GM10248 (cell line): Measurements from ENCODE around the gene SLC23A3.
A peak's percentile ranks its signal among the peaks of the same experiment; 100 is the strongest.

Experiments
- CTCF ChIA-PET: fragments of 300-600 bp; sonication (Branson Sonifier 250); formaldehyde crosslinking; extraction: SDS; loops from one replicate; lab custom pipeline; 2021; ENCODE audit warnings: antibody characterized with exemption; lab: Yijun Ruan, JAX
- POLR2A ChIA-PET: fragments of 350-650 bp; sonication (Branson Sonifier 250); formaldehyde crosslinking; extraction: SDS; loops from one replicate; lab custom pipeline; 2020; ENCODE audit warnings: antibody characterized with exemption; lab: Yijun Ruan, JAX
- DNase-seq: peaks from one replicate; pipeline ENCODE4 v3.0.0; 2012; ENCODE audit errors: extremely low spot score
- CTCF ChIP-seq: IDR thresholded peaks from 2 replicates; pipeline ENCODE4 v1.5.1; 2012; ENCODE audit warnings: mild to moderate bottlenecking, low read depth; ENCODE audit errors: extremely low read depth, missing control alignments, control extremely low read depth

SLC23A3 gene

GRCh38 chr2:219197388-219197787 lies 27.6 kb upstream of the SLC23A3 start:
- ChIA-PET POLR2A (interaction anchor here (0.7 to 0.9 kb wide), 2 partner anchors 56 to 301 kb away, joined by 3 to 6 read pairs; partner anchors contain the start of gene TUBA4A), CTCF (interaction anchor here (0.7 to 1.7 kb wide), 3 partner anchors 9 to 102 kb away, joined by 3 to 4 read pairs (median 3); partner anchors contain the start of gene ZFAND2B)
- no peak for TF ChIP-seq CTCF
- DNase-seq = no peak

DNA sequence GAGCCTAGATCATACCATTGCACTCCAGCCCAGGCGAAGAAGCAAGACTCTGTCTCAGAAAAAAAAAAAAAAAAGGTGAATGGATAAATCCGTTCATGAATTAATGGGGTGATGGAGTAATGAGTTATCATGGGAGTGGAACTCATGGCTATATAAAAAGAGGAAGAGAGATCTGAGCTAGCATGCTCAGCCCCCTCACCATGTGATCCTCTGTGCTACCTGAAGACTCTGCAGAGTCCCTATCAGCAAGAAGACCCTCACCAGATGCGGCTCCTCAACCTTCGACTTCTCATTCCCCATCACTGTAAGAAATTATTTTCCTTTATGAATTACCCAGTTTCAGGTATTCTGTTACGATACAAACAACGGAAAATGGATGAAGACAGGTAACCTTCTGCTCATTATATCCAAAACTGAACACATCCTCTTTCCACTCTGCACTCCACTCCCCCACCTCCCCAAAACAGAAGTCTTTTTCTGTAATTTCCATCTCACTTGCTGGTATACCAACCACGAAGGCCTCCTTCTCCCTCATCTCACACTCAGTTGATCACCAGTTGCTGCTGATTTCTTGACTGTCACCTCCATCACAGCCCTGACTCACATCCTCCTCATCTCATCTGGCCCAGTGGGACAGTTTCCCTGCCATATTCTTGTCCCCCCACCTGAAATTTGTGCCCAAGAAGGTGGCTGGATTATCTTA lies 17.1 kb upstream of the SLC23A3 start:
- TF ChIP-seq CTCF = no peak
- ChIA-PET POLR2A (interaction anchor here (0.6 kb wide), 1 partner anchor 17 kb away, joined by 3 read pairs; no protein-coding TSS in a partner anchor), CTCF (interaction anchor here (1.8 kb wide), 1 partner anchor 16 kb away, joined by 5 read pairs; no protein-coding TSS in a partner anchor)
- DNase-seq = peak; percentile 39

- CTCF ChIA-PET = interaction anchor here (0.7 to 3.1 kb wide), 7 partner anchors 9 to 111 kb away, joined by 3 to 15 read pairs (median 4); partner anchors contain the start of gene ZFAND2B
- DNase-seq = no peak
- no peak for TF ChIP-seq CTCF
- POLR2A ChIA-PET = interaction anchor here (0.7 kb wide), 1 partner anchor 9 kb away, joined by 3 read pairs; no protein-coding TSS in a partner anchor
Observed at GRCh38 chr2:219184121-219184520, 14.3 kb upstream of the SLC23A3 start.

- ChIA-PET POLR2A (interaction anchor here (0.6 kb wide), 1 partner anchor 23 kb away, joined by 3 read pairs; the partner anchor contains the start of gene ZFAND2B), CTCF (interaction anchor here (0.7 to 3.1 kb wide), 8 partner anchors 9 to 153 kb away, joined by 3 to 15 read pairs (median 4); partner anchors contain the start of gene ZFAND2B)
- no peak for TF ChIP-seq CTCF
- DNase-seq = no peak
Observed at GRCh38 chr2:219183151-219183772, 13.4 kb upstream of the SLC23A3 start.

DNA sequence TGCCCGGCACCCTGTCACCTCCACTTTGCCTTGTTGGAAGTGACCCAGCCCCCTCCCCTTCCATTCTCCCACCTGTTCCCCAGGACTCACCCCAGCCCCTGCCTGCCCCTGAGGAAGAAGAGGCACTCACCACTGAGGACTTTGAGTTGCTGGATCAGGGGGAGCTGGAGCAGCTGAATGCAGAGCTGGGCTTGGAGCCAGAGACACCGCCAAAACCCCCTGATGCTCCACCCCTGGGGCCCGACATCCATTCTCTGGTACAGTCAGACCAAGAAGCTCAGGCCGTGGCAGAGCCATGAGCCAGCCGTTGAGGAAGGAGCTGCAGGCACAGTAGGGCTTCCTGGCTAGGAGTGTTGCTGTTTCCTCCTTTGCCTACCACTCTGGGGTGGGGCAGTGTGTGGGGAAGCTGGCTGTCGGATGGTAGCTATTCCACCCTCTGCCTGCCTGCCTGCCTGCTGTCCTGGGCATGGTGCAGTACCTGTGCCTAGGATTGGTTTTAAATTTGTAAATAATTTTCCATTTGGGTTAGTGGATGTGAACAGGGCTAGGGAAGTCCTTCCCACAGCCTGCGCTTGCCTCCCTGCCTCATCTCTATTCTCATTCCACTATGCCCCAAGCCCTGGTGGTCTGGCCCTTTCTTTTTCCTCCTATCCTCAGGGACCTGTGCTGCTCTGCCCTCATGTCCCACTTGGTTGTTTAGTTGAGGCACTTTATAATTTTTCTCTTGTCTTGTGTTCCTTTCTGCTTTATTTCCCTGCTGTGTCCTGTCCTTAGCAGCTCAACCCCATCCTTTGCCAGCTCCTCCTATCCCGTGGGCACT lies 12.7 kb upstream of the SLC23A3 start:
- CTCF ChIA-PET = interaction anchor here (0.7 to 3.1 kb wide), 10 partner anchors 8 to 153 kb away, joined by 3 to 15 read pairs (median 4); partner anchors contain the start of gene ZFAND2B
- TF ChIP-seq CTCF = no peak
- no peak for DNase-seq
- POLR2A ChIA-PET = interaction anchor here (0.6 kb wide), 1 partner anchor 24 kb away, joined by 3 read pairs; the partner anchor contains the start of gene ZFAND2B
